Natural killer cell (primary cell): ENCODE results near the gene FGF11. TPM values are rescaled to one million over a fixed set of nuclear protein-coding genes. Genes with fewer than 3 reads are reported as not detected.

Source experiments
- ATAC-seq, 3 donors: fragments of 150-1000 bp in 2 of 3; fragments of 200-7000 bp in 1 of 3; cut with Tn5 transposase; 1 replicate in 1 of 3; 2 replicates in 2 of 3; pipeline ENCODE4 v1.10.0; 2021; ENCODE audit warnings: mild to moderate bottlenecking in 2 of 3, moderate library complexity in 2 of 3
- DNase-seq, 2 donors: peaks; one replicate each; pipeline versions ENCODE4 v3.0.0 to v3.0.0-alpha.2; 2013 to 2021; ENCODE audit warnings: mixed read lengths in 1 of 2
- H3K27ac ChIP-seq: one replicate; pipeline ENCODE4 v1.5.1; 2013; ENCODE audit warnings: mild to moderate bottlenecking, low read length
- H3K27me3 ChIP-seq: one replicate; pipeline ENCODE4 v1.6.1; 2013; ENCODE audit warnings: low read length; ENCODE audit not compliant: control insufficient read depth, insufficient read depth
- H3K36me3 ChIP-seq: one replicate; pipeline ENCODE4 v1.6.1; 2013; ENCODE audit warnings: low read length; ENCODE audit not compliant: control insufficient read depth, insufficient read depth
- H3K4me1 ChIP-seq: one replicate; pipeline ENCODE4 v1.6.1; 2013; ENCODE audit warnings: low read length; ENCODE audit not compliant: control insufficient read depth, insufficient read depth
- H3K4me3 ChIP-seq: one replicate; pipeline ENCODE4 v1.5.1; 2013; ENCODE audit warnings: low read length
- H3K9me3 ChIP-seq: one replicate; pipeline ENCODE4 v1.6.1; 2013; ENCODE audit warnings: low read length; ENCODE audit not compliant: control insufficient read depth, insufficient read depth
- H3K27ac Mint-ChIP-seq, 2 donors: one replicate each; pipeline ENCODE4 v1.8.0; 2022; ENCODE audit warnings: mild to moderate bottlenecking in 2 of 2, mixed read lengths in 2 of 2, moderate library complexity in 1 of 2
- H3K27me3 Mint-ChIP-seq, 2 donors: one replicate each; pipeline ENCODE4 v1.8.0; 2022; ENCODE audit warnings: low read depth in 2 of 2, mixed read lengths in 2 of 2
- H3K36me3 Mint-ChIP-seq: one replicate; pipeline ENCODE4 v1.8.0; 2022; ENCODE audit warnings: mixed read lengths
- H3K4me1 Mint-ChIP-seq, 2 donors: one replicate each; pipeline ENCODE4 v1.8.0; 2022; ENCODE audit warnings: mixed read lengths in 2 of 2
- H3K4me3 Mint-ChIP-seq: one replicate; pipeline ENCODE4 v1.8.0; 2022; ENCODE audit warnings: mild to moderate bottlenecking, moderate library complexity, mixed read lengths
- H3K9me3 Mint-ChIP-seq, 2 donors: one replicate each; pipeline ENCODE4 v1.8.0; 2022; ENCODE audit warnings: mixed read lengths in 2 of 2
- WGBS: methylation state at CpG from one replicate; pipeline ENCODE4 v1.1.7; 2013; ENCODE audit warnings: missing lambda C conversion rate; ENCODE audit not compliant: insufficient coverage; 5-methylcytosine and 5-hydroxymethylcytosine counted together
- intact Hi-C: fragments of 100-400 bp; cut with micrococcal nuclease; formaldehyde crosslinking; loops from one replicate; pipeline ENCODE4 v1.14.2; 2022
- total RNA-seq, 4 donors: library from RNA; stranded (reverse); fragments of 120-200 nt in 1 of 4; gene quantifications; one replicate each; pipeline versions ENCODE4 v1.2.3 to v1.2.4, GENCODE V29; 2013 to 2022
- TF ChIP-seq, protein P1 (sequence below): fragments of 200-600 bp; IDR thresholded peaks from one replicate; pipeline ENCODE4 v1.8.0; 2022; ENCODE audit warnings: antibody characterized with exemption

The FGF11 gene
- total RNA-seq, 3 donors from 2014 or later (not counting 1 experiment from before 2014, with no cell fraction given): 1.2 to 4.2 (median 1.9) TPM

DNA sequence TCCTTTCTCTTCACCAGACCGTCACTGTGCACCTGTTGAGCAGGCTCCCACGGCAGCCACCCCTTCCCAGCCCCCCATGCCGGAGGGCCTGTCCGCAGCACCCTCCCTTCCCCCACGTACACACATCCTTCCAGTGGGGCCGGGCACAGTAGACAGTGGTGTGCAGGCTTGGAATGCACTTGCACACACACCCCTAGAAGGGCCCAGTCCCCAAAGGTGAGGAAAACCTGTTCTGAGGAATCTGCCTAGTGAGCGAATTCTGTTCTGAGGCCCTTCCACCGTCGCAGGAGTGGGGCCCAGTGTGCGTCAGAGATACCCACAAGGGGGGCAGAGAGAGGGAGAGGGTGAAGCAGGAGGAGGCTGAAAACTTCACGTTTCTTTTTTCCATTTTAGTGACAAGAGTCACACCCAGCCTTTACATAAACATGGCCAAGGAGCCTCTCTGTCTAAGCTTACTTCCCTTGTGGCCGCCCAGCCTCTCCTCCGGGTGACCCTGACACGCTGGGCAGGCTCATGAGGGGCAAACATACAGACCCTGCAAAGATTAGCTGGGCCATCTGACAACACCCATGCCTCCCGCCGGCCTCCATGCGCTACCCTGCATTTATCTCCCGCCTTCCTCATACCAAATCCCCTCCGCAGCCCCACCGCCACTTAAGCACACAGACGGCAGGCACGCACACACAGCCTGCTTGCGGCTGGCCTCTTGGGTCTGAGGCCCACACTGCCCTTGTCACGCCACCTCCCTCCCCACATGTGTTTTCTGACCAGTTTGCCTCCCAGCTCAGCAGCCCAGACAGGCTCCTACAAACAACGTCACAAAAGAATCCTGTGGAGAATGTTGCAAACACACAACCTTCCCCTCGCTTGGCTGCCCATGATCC lies 38.3 kb downstream of the FGF11 start:
- peak in 2 of 3 donors; percentile 10 to 16 for ATAC-seq
- Histone ChIP-seq H3K27ac (peak overlapping the region; percentile 94), H3K9me3 (no peaks in the 10 kb centered on the region), H3K4me3 (peak overlapping the region; percentile 74), H3K27me3 (no peaks in the 10 kb centered on the region), H3K36me3 (no peaks in the 10 kb centered on the region), H3K4me1 (peaks cover 54% of the 10 kb centered on the region)
- H3K4me3 Mint-ChIP-seq: peak overlapping the region; percentile 97
- TF ChIP-seq, protein P1, sequence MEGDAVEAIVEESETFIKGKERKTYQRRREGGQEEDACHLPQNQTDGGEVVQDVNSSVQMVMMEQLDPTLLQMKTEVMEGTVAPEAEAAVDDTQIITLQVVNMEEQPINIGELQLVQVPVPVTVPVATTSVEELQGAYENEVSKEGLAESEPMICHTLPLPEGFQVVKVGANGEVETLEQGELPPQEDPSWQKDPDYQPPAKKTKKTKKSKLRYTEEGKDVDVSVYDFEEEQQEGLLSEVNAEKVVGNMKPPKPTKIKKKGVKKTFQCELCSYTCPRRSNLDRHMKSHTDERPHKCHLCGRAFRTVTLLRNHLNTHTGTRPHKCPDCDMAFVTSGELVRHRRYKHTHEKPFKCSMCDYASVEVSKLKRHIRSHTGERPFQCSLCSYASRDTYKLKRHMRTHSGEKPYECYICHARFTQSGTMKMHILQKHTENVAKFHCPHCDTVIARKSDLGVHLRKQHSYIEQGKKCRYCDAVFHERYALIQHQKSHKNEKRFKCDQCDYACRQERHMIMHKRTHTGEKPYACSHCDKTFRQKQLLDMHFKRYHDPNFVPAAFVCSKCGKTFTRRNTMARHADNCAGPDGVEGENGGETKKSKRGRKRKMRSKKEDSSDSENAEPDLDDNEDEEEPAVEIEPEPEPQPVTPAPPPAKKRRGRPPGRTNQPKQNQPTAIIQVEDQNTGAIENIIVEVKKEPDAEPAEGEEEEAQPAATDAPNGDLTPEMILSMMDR: no peak
- peak overlapping the region; percentile 98 to 100 for H3K27ac Mint-ChIP-seq
- H3K4me1 Mint-ChIP-seq: peaks cover 57 to 70% of the 10 kb centered on the region in 2 donors
- WGBS: 30% methylated on average over 26 of the region's 26 CpGs
- DNase-seq: peak; percentile 43 to 68
- H3K27me3 Mint-ChIP-seq: no peaks in the 10 kb centered on the region
- intact Hi-C loops: no loop called here
- H3K9me3 Mint-ChIP-seq: no peaks in the 10 kb centered on the region
- H3K36me3 Mint-ChIP-seq: no peaks in the 10 kb centered on the region

DNA sequence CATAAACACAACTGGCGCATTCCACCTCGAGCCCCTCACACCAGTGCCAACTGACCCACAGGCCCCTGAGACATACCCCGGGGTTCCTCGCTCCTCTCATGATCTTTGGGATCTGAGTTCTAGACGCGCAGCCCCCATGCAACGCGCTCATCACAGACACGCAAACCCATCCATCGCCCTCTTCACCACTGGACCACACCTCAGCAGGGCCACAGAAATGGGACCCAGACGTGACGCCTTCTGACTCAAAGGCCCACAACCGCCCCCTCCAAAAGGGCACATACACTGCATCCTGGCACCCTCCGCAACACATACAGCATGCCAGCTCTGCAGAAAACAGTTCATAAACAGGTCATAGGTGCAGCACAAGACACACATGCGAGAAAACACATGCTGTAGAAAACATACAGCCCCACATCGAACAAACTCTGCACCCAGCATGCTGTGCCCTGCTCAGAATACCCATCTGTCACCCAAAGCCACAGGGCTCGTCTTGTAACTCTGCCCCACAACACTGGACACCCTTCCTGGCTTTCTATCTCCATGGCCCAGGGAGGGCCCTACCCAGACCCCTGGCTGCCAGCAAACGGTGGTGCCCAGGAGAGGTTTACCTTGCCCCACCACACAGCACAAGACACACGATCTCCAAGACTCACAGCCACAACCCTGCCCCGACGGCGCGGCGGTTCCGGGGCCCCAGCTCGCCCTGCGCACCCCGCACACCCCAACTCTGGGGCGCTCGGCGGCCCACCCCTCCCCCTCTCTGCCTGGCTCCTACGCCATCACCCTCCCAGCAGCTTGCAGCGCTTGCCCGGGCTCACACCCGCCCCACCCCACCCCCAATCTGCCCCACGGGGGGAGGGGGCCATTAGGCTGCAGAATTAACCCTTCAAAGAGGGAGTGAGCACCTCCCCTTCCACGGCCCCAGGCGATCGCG lies 39.2 kb downstream of the FGF11 start:
- intact Hi-C loops: no loop called here
- ATAC-seq: peak; percentile 38 to 68 (median 45)
- H3K4me3 ChIP-seq: peak overlapping the region; percentile 74
- H3K4me1 ChIP-seq: peaks cover 63% of the 10 kb centered on the region
- H3K36me3 ChIP-seq: no peaks in the 10 kb centered on the region
- peak overlapping the region; percentile 98 to 100 for H3K27ac Mint-ChIP-seq
- no peaks in the 10 kb centered on the region for H3K36me3 Mint-ChIP-seq
- H3K9me3 ChIP-seq: no peaks in the 10 kb centered on the region
- no peaks in the 10 kb centered on the region for H3K27me3 ChIP-seq
- peak; percentile 74 to 85 for DNase-seq
- H3K27ac ChIP-seq: peak overlapping the region; percentile 94
- H3K4me3 Mint-ChIP-seq: peak overlapping the region; percentile 97
- 17% methylated on average over 40 of the region's 40 CpGs for WGBS
- no peaks in the 10 kb centered on the region for H3K27me3 Mint-ChIP-seq
- no peaks in the 10 kb centered on the region for H3K9me3 Mint-ChIP-seq
- peaks cover 66 to 79% of the 10 kb centered on the region in 2 donors for H3K4me1 Mint-ChIP-seq
- TF ChIP-seq, protein P1: no peak

DNA sequence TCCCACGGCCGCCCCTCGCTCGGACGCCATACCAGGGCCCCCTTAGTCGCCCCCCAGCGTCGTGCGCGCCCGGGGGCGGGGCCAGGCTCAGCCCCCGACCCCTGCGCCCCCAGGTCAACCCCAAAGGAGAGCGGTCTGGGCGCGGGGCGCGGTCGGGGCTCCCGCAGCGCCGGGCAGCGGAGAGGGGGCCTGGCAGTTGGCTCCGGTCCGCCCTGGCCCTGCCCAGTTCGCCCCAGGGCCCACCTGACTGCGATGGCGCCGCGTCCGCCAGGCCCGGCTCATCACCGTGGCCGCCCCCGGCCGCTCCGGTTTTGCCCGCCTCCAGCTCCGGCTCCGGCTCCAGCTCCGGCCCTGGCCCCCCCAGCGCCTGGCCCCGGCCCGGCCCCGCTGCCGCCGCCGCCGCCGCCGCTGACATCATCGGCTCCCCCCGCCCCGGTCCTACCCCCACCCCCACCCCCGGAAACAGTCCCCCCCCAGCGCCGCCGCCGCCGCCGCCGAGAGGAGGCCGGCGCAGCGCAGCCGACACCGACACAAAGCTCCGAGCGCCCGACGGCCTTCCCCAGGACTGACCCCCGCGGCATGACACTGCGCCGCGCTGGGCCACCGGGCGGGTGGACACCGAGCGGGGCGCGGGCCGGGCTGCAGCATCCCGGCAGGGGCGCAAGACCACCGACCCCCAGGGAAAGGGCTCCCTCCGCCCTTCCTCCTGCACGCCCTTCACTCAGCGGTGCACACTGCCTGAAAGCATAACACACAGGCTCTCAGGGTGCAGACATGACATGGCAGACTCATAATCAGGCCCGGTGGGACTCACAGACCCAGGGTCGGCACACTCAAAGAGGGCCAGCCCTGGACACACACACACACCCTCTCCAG lies 40.1 kb downstream of the FGF11 start, which contains the start of gene ZBTB4:
Gene ZBTB4 (minus strand): TSS at position 419 of the 876 bp plus-strand sequence. CDS start 12,830 bp downstream, outside the sequence.
- H3K27ac Mint-ChIP-seq: peak within 1 kb of the TSS; percentile 100
- WGBS: under 1% methylated on average over 78 of the region's 92 CpGs
- Histone ChIP-seq H3K4me1 (peaks cover 63% of the 10 kb centered on the region), H3K27me3 (no peaks in the 10 kb centered on the region), H3K9me3 (no peaks in the 10 kb centered on the region), H3K27ac (peak within 1 kb of the TSS; percentile 94), H3K4me3 (peak within 1 kb of the TSS; percentile 74), H3K36me3 (no peaks in the 10 kb centered on the region)
- TF ChIP-seq, protein P1: no peak
- intact Hi-C loops: loop anchor here (5.0 kb wide), 2 partner anchors 227 to 363 kb away; partner anchors contain the start of genes CTDNEP1 and ELP5
- H3K4me3 Mint-ChIP-seq: peak within 1 kb of the TSS; percentile 97
- no peaks in the 10 kb centered on the region for H3K36me3 Mint-ChIP-seq
- H3K9me3 Mint-ChIP-seq: no peaks in the 10 kb centered on the region
- peaks cover 71 to 86% of the 10 kb centered on the region in 2 donors for H3K4me1 Mint-ChIP-seq
- DNase-seq (peak; percentile 73 to 82), ATAC-seq (peak; percentile 4 to 18 (median 9))
- no peaks in the 10 kb centered on the region for H3K27me3 Mint-ChIP-seq
